A673 (cell line): Measurements from ENCODE around the gene PREX1. TPM values are rescaled to one million over a fixed set of nuclear protein-coding genes. Genes with fewer than 3 reads are reported as not detected.

Source experiments
- BruUV-seq: library from RNA; stranded (reverse); fragments of 400-500 nt; replicated peaks from 2 replicates; lab custom pipeline; 2021; lab: Mats Ljungman, UMichigan
- CTCF ChIA-PET: fragments of 300-600 bp; sonication (Branson Sonifier 250); formaldehyde crosslinking; loops from one replicate; lab custom pipeline; 2022; ENCODE audit warnings: antibody characterized with exemption; lab: Charles Lee
- POLR2A ChIA-PET: fragments of 300-600 bp; sonication (Branson Sonifier 250); formaldehyde crosslinking; loops from one replicate; lab custom pipeline; 2022; ENCODE audit warnings: antibody characterized with exemption; ENCODE audit not compliant: low non-redundant PET; lab: Charles Lee
- DNase-seq: peaks from one replicate; pipeline ENCODE4 v3.0.0-alpha.2; 2015; ENCODE audit warnings: low spot score
- H3K27ac ChIP-seq: fragments of 200-600 bp; sonication (generic); 2 replicates; pipeline ENCODE4 v1.5.1; 2016; ENCODE audit warnings: mixed run types, low read depth, mild to moderate bottlenecking, mixed read lengths, antibody characterized with exemption, low read length; ENCODE audit not compliant: poor library complexity, severe bottlenecking
- H3K27me3 ChIP-seq: fragments of 200-600 bp; sonication (generic); replicated peaks from 2 replicates; pipeline ENCODE4 v1.6.1; 2017; ENCODE audit warnings: mixed run types, low read depth, mild to moderate bottlenecking, mixed read lengths, antibody characterized with exemption, low read length; ENCODE audit not compliant: insufficient read depth, poor library complexity
- H3K36me3 ChIP-seq: fragments of 200-600 bp; sonication (generic); 2 replicates; pipeline ENCODE4 v1.6.1; 2016; ENCODE audit warnings: mixed run types, mild to moderate bottlenecking, mixed read lengths, antibody characterized with exemption, low read length; ENCODE audit not compliant: insufficient read depth, poor library complexity, severe bottlenecking
- H3K4me1 ChIP-seq: fragments of 200-600 bp; sonication (generic); 2 replicates; pipeline ENCODE4 v1.6.1; 2017; ENCODE audit warnings: mixed run types, mild to moderate bottlenecking, mixed read lengths, antibody characterized with exemption, low read length; ENCODE audit not compliant: insufficient read depth, poor library complexity, severe bottlenecking
- H3K4me3 ChIP-seq: fragments of 200-600 bp; sonication (generic); 2 replicates; pipeline ENCODE4 v1.5.1; 2016; ENCODE audit warnings: low read depth, mixed run types, mild to moderate bottlenecking, mixed read lengths, low read length; ENCODE audit not compliant: poor library complexity, severe bottlenecking
- H3K9me3 ChIP-seq: fragments of 200-600 bp; sonication (generic); 2 replicates; pipeline ENCODE4 v1.6.1; 2016; ENCODE audit warnings: mixed run types, low read depth, mild to moderate bottlenecking, mixed read lengths, antibody characterized with exemption, low read length; ENCODE audit not compliant: poor library complexity, severe bottlenecking
- EZH2 ChIP-seq: fragments of 200-600 bp; sonication (generic); IDR thresholded peaks from 2 replicates; pipeline ENCODE4 v1.6.1; 2017; ENCODE audit warnings: borderline replicate concordance, low read depth, mild to moderate bottlenecking, mixed read lengths, antibody characterized with exemption, low read length; ENCODE audit not compliant: poor library complexity, severe bottlenecking
- intact Hi-C: fragments of 100-400 bp; cut with micrococcal nuclease; formaldehyde crosslinking; loops from one replicate; pipeline ENCODE4 v1.10.0; 2022; ENCODE audit not compliant: unreplicated experiment
- total RNA-seq: library from RNA; stranded (reverse); gene quantifications from 2 replicates; pipeline ENCODE4 v1.2.3, GENCODE V29; 2021
- TF ChIP-seq, protein P1 (sequence below): fragments of 300-800, 200-600 bp; sonication (generic); conservative IDR thresholded peaks from 2 replicates; pipeline ENCODE4 v1.5.1; 2017; ENCODE audit warnings: low read depth, mild to moderate bottlenecking, antibody characterized with exemption, low read length, moderate library complexity, mixed read lengths

The PREX1 gene
- total RNA-seq, 1 experiment from 2014 or later, result 145 TPM

DNA sequence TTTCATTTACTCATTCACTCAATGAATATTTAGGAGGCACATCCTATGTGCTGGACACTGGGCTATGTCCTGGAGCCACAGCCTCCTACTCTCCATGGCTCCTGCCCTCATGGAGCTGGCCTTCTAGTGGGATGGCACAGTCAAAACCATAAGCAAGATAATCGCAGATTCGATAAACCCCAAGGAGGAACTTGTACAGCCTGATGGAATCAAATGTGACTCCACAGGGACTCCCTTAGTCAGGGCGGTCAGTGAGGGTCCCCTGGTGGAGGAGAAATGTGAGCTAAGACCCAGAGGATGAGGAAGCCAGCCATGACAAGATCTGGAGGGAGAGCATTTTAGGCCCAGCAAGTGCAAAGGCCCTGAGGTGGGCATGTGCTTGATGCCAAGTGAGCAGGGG lies 211.9 kb downstream of the PREX1 start:
- intact Hi-C loops, result no loop called here
- TF ChIP-seq, protein P1, sequence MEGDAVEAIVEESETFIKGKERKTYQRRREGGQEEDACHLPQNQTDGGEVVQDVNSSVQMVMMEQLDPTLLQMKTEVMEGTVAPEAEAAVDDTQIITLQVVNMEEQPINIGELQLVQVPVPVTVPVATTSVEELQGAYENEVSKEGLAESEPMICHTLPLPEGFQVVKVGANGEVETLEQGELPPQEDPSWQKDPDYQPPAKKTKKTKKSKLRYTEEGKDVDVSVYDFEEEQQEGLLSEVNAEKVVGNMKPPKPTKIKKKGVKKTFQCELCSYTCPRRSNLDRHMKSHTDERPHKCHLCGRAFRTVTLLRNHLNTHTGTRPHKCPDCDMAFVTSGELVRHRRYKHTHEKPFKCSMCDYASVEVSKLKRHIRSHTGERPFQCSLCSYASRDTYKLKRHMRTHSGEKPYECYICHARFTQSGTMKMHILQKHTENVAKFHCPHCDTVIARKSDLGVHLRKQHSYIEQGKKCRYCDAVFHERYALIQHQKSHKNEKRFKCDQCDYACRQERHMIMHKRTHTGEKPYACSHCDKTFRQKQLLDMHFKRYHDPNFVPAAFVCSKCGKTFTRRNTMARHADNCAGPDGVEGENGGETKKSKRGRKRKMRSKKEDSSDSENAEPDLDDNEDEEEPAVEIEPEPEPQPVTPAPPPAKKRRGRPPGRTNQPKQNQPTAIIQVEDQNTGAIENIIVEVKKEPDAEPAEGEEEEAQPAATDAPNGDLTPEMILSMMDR, result no peak
- no peak for TF ChIP-seq EZH2
- no peak overlapping the region for H3K27ac ChIP-seq
- no peaks in the 10 kb centered on the region for H3K9me3 ChIP-seq
- H3K4me1 ChIP-seq, result peaks cover 13% of the 10 kb centered on the region
- no TSS peak for BruUV-seq
- H3K27me3 ChIP-seq, result no peaks in the 10 kb centered on the region
- H3K36me3 ChIP-seq, result no peaks in the 10 kb centered on the region
- ChIA-PET CTCF (no interaction called here), POLR2A (no interaction called here)
- H3K4me3 ChIP-seq, result no peak overlapping the region
- no peak for DNase-seq

DNA sequence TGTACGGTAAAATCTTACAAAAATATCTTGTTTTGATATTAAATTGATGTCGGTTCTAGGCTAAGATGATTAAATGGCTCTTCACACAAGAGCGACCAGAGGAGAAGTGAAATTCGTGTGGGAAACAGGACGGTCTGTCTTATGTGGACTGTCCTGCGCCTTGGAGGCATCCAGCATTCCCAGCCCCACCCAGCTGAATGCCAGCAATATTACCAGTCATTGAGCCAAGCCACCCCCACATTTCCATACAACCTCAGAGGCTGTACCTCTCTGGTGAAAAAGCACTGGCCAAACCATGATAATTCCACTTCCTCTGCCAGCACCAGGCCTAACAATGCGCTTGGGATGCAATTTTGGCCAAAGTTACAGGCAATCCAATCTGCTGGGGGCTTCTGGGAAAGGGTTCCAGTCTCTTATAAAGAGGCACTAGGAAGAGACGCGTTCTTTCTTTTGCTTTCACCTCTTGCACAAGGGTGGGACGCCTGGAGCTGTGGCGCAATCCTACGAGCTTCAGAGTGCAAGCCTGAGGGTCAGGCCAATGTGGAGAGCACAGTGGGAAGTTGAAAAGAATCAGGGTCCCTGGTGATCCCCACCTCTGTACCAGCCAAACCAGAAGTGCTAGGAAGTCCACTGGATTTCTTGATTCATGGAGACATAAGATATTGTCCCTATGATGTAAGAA lies 213.1 kb downstream of the PREX1 start:
- H3K9me3 ChIP-seq, result no peaks in the 10 kb centered on the region
- no peak overlapping the region for H3K4me3 ChIP-seq
- POLR2A ChIA-PET, result no interaction called here
- DNase-seq, result no peak
- TF ChIP-seq, protein P1, result no peak
- no peak for TF ChIP-seq EZH2
- H3K36me3 ChIP-seq, result no peaks in the 10 kb centered on the region
- H3K27me3 ChIP-seq, result no peaks in the 10 kb centered on the region
- BruUV-seq, result no TSS peak
- CTCF ChIA-PET, result no interaction called here
- peaks cover 5% of the 10 kb centered on the region for H3K4me1 ChIP-seq
- intact Hi-C loops, result no loop called here
- H3K27ac ChIP-seq, result no peak overlapping the region

DNA sequence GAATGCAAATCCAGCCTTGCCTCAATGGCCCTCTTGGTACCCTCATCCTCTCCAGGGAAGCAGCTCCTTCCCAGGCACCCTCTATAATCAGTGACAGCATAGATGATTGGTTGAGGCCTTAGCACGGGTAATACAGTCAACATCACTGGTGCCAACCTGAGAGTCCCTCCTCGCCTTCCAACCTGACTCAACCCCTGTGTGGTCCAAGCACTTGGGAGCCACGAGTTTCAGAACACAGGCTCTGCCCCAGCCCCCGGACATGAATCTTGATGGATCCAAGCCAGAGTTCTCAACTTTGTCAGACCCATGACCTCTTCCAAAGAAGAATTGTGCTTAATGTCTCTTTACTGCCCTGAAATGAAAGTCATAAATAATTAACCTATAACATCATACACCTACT lies 213.9 kb downstream of the PREX1 start:
- Histone ChIP-seq H3K9me3 (no peaks in the 10 kb centered on the region), H3K27me3 (no peaks in the 10 kb centered on the region), H3K4me3 (no peak overlapping the region), H3K36me3 (no peaks in the 10 kb centered on the region), H3K4me1 (no peaks in the 10 kb centered on the region), H3K27ac (no peak overlapping the region)
- no peak for TF ChIP-seq EZH2
- TF ChIP-seq, protein P1, result no peak
- no TSS peak for BruUV-seq
- ChIA-PET CTCF (no interaction called here), POLR2A (no interaction called here)
- DNase-seq, result no peak
- intact Hi-C loops, result no loop called here
